Endothelial cell of umbilical vein (primary cell): ENCODE data around the gene BTBD2. TPM values are rescaled to one million over a fixed set of nuclear protein-coding genes. Genes with fewer than 3 reads are reported as not detected.

Experiments used
- BruUV-seq: library from RNA; stranded (reverse); fragments of 400-500 nt; replicated peaks from 2 replicates; lab custom pipeline; 2021; lab: Mats Ljungman, UMichigan
- CTCF ChIA-PET: fragments of 300-600, 350-600 bp; sonication (Branson Sonifier 250); formaldehyde crosslinking; loops from one replicate; lab custom pipeline; 2021; ENCODE audit warnings: antibody characterized with exemption, inconsistent platforms; lab: Charles Lee
- POLR2A ChIA-PET: fragments of 300-600, 350-600 bp; sonication (Branson Sonifier 250); formaldehyde crosslinking; loops from one replicate; lab custom pipeline; 2021; ENCODE audit warnings: antibody characterized with exemption, inconsistent platforms; lab: Charles Lee
- DNase-seq: peaks from one replicate; pipeline ENCODE4 v3.0.0-alpha.2; 2011; ENCODE audit warnings: low read depth, low spot score
- FAIRE-seq: peaks from 2 replicates; lab custom pipeline; 2011; peaks lifted over from hg19 to GRCh38; lab: Jason Lieb, UNC
- H2AFZ ChIP-seq: 2 replicates; pipeline ENCODE4 v1.6.0; 2012; ENCODE audit warnings: low read depth, low read length, control low read depth, inconsistent platforms
- H3K27ac ChIP-seq: 2 replicates; pipeline ENCODE4 v1.5.1; 2011; ENCODE audit warnings: low read depth, mild to moderate bottlenecking, control low read depth, low read length, moderate library complexity; ENCODE audit not compliant: insufficient read depth
- H3K27me3 ChIP-seq, 2 experiments: 2 replicates each; pipeline versions ENCODE4 v1.6.0 to v1.6.1; 2011; ENCODE audit warnings: low read length in 2 of 2, mixed read lengths in 1 of 2; ENCODE audit not compliant: control insufficient read depth in 2 of 2, insufficient read depth in 2 of 2
- H3K36me3 ChIP-seq, 2 experiments: 2 replicates in 1 of 2; 3 replicates in 1 of 2; pipeline ENCODE4 v1.5.1; 2011; ENCODE audit warnings: low read length in 2 of 2, mild to moderate bottlenecking in 1 of 2, moderate library complexity in 1 of 2; ENCODE audit not compliant: control insufficient read depth in 2 of 2, insufficient read depth in 2 of 2; ENCODE audit errors: extremely low read depth in 1 of 2
- H3K4me1 ChIP-seq: 3 replicates; pipeline ENCODE4 v1.5.1; 2011; ENCODE audit warnings: mild to moderate bottlenecking, low read length; ENCODE audit not compliant: control insufficient read depth, insufficient read depth; ENCODE audit errors: extremely low read depth
- H3K4me2 ChIP-seq: 2 replicates; pipeline ENCODE4 v1.6.1; 2011; ENCODE audit warnings: low read length, control low read depth, mixed read lengths; ENCODE audit not compliant: insufficient read depth
- H3K4me3 ChIP-seq, 3 experiments: fragments of 200-600 bp in 1 of 3; sonication (generic), shearing (Covaris generic) in 1 of 3; replicated peaks in 1 of 3; 2 replicates each; pipeline ENCODE4 v1.5.1; 2011 to 2016; ENCODE audit warnings: control low read depth in 3 of 3, low read length in 3 of 3, mild to moderate bottlenecking in 2 of 3, inconsistent platforms in 1 of 3, low read depth in 1 of 3, moderate library complexity in 1 of 3; ENCODE audit not compliant: insufficient read depth in 1 of 3
- H3K79me2 ChIP-seq: 2 replicates; pipeline ENCODE4 v1.6.0; 2012; ENCODE audit warnings: low read length, inconsistent platforms; ENCODE audit not compliant: control insufficient read depth, insufficient read depth
- H3K9ac ChIP-seq: replicated peaks from 2 replicates; pipeline ENCODE3; 2011; ENCODE audit warnings: low read length, control low read depth; ENCODE audit not compliant: insufficient read depth; ENCODE audit errors: extremely low read depth
- H3K9me1 ChIP-seq: replicated peaks from 3 replicates; pipeline ENCODE4 v1.6.0; 2011; ENCODE audit warnings: mild to moderate bottlenecking, low read length; ENCODE audit not compliant: control insufficient read depth, insufficient read depth; ENCODE audit errors: extremely low read depth
- H3K9me3 ChIP-seq: replicated peaks from 2 replicates; pipeline ENCODE4 v1.5.1; 2012; ENCODE audit warnings: low read length, inconsistent platforms; ENCODE audit not compliant: control insufficient read depth, insufficient read depth
- H4K20me1 ChIP-seq: replicated peaks from 2 replicates; pipeline ENCODE3; 2011; ENCODE audit warnings: mild to moderate bottlenecking, low read length; ENCODE audit not compliant: control insufficient read depth, insufficient read depth; ENCODE audit errors: extremely low read depth
- EZH2 ChIP-seq: IDR thresholded peaks from 2 replicates; pipeline ENCODE4 v1.6.1; 2012; ENCODE audit warnings: borderline replicate concordance, low read depth, mild to moderate bottlenecking, moderate library complexity, low read length, inconsistent platforms; ENCODE audit not compliant: severe bottlenecking
- FOS ChIP-seq: IDR thresholded peaks from 2 replicates; pipeline ENCODE4 v1.6.1; 2011; ENCODE audit warnings: mild to moderate bottlenecking, low read length, moderate library complexity, borderline replicate concordance; ENCODE audit not compliant: insufficient read depth
- GATA2 ChIP-seq: IDR thresholded peaks from 2 replicates; pipeline ENCODE4 v1.7.0; 2011; ENCODE audit warnings: low read depth, mild to moderate bottlenecking, moderate library complexity, mixed read lengths, low read length; ENCODE audit not compliant: insufficient read length, insufficient read depth
- JUN ChIP-seq: IDR thresholded peaks from 2 replicates; pipeline ENCODE4 v1.6.1; 2011; ENCODE audit warnings: borderline replicate concordance, low read depth; ENCODE audit not compliant: insufficient read length, insufficient read depth
- MYC ChIP-seq: IDR thresholded peaks from one replicate; pipeline ENCODE4 v1.6.1; 2011; ENCODE audit warnings: mild to moderate bottlenecking, low read depth, low read length
- POLR2A ChIP-seq: IDR thresholded peaks from 2 replicates; pipeline ENCODE4 v1.6.1; 2012; ENCODE audit warnings: low read depth, mild to moderate bottlenecking, control low read depth, low read length
- POLR2AphosphoS5 ChIP-seq: IDR thresholded peaks from 2 replicates; pipeline ENCODE4 v1.6.1; 2012; ENCODE audit warnings: low read depth, mild to moderate bottlenecking, control low read depth, low read length, moderate library complexity; ENCODE audit not compliant: insufficient read depth
- dilution Hi-C: fragments of 300-500 bp; cut with MboI; formaldehyde crosslinking; loops from one replicate; pipeline ENCODE4 v1.15.0; 2019; ENCODE audit warnings: low sequenced_read_pairs; ENCODE audit not compliant: extremely low pct_ligation_motif_present
- intact Hi-C: fragments of 100-400 bp; cut with micrococcal nuclease; formaldehyde crosslinking; loops from one replicate; pipeline ENCODE4 v1.10.0; 2022
- polyA plus RNA-seq, 4 experiments: library from polyadenylated mRNA; depleted of rRNA in 3 of 4; stranded (reverse) in 3 of 4; unstranded in 1 of 4; fragments of >200 nt; gene quantifications; 2 replicates each; pipeline versions ENCODE4 v1.2.1 to v1.2.3, GENCODE V29; 2011 to 2012; ENCODE audit warnings: missing spikeins in 1 of 4
- total RNA-seq: library from RNA; stranded (reverse); gene quantifications from 2 replicates; pipeline ENCODE4 v1.2.3, GENCODE V29; 2021
- TF ChIP-seq, protein P1 (sequence below), 2 donors: IDR thresholded peaks; 1 replicate in 1 of 2; 2 replicates in 1 of 2; pipeline ENCODE4 v1.5.1; 2011; ENCODE audit warnings: low read length in 2 of 2, mild to moderate bottlenecking in 2 of 2, moderate library complexity in 2 of 2, control low read depth in 1 of 2, inconsistent platforms in 1 of 2, low read depth in 1 of 2; ENCODE audit not compliant: insufficient read depth in 1 of 2; ENCODE audit errors: extremely low read depth in 1 of 2
- TF ChIP-seq, protein P2 (sequence below): IDR thresholded peaks from 2 replicates; pipeline ENCODE4 v1.6.1; 2011; ENCODE audit not compliant: insufficient read depth, insufficient read length

BTBD2 gene
- total and polyA plus RNA-seq, 2 donors (not counting 3 experiments of a cell fraction or from before 2014, with no cell fraction given), result 59.2 to 78.2 TPM

DNA sequence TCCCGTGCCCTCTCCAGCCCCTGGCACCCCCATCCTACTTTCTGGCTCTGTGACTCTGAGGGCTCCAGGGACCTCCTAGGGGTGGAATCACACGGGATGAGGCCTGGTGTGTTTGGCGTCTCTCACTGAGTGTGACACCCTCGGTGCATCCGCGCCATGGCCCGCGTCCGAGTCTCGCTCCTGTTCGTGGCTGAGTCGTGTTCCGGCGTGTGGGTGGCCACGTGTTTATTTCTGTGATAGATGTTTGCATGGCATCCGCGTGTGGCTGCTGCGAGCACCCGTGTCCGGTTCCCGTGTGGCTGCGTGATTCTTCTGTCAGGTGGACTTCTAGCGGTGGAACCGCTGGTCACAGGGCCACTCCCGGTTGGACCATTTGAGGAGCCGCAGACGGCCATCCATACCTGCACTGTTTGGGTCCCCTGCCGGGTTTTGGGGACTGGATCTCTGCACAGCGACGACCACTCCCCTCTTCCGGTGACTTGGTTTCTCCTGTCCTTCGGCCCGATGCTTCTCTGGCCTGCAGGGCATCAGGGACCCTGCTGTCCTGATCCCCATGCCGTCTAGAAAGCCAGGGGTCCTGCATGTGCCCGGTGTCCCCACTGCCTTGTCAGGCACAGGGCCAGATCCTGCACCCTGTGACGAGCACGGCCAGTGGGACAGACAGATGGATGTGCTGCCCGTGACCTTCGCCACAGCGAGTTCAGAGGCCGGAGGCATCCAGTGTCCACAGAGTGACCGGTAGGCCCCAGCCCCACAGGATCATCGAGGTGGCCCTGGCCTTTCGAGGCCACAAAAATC lies 66.0 kb downstream of the BTBD2 start:
- intact Hi-C loops, result no loop called here
- Histone ChIP-seq H3K4me1 (no peaks in the 10 kb centered on the region), H3K9me3 (no peaks in the 10 kb centered on the region), H4K20me1 (no peaks in the 10 kb centered on the region), H3K4me3 (no peak overlapping the region), H3K27me3 (no peaks in the 10 kb centered on the region), H3K27ac (no peak overlapping the region), H3K36me3 (peaks cover 0 to 11% of the 10 kb centered on the region in 2 experiments), H3K4me2 (no peak overlapping the region), H3K79me2 (peaks cover 84% of the 10 kb centered on the region), H2AFZ (no peak overlapping the region), H3K9ac (no peak overlapping the region), H3K9me1 (no peaks in the 10 kb centered on the region)
- DNase-seq (no peak), FAIRE-seq (no peak)
- ChIA-PET POLR2A (no interaction called here), CTCF (no interaction called here)
- TF ChIP-seq, protein P1, sequence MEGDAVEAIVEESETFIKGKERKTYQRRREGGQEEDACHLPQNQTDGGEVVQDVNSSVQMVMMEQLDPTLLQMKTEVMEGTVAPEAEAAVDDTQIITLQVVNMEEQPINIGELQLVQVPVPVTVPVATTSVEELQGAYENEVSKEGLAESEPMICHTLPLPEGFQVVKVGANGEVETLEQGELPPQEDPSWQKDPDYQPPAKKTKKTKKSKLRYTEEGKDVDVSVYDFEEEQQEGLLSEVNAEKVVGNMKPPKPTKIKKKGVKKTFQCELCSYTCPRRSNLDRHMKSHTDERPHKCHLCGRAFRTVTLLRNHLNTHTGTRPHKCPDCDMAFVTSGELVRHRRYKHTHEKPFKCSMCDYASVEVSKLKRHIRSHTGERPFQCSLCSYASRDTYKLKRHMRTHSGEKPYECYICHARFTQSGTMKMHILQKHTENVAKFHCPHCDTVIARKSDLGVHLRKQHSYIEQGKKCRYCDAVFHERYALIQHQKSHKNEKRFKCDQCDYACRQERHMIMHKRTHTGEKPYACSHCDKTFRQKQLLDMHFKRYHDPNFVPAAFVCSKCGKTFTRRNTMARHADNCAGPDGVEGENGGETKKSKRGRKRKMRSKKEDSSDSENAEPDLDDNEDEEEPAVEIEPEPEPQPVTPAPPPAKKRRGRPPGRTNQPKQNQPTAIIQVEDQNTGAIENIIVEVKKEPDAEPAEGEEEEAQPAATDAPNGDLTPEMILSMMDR (IDR thresholded peaks at IDR 0.05; ENCODE audit: extremely low read depth in 1 of 2, insufficient read depth in 1 of 2, low read depth in 1 of 2, low read length in 2 of 2), result no peak
- TF ChIP-seq POLR2AphosphoS5, result no peak
- no peak for TF ChIP-seq FOS
- TF ChIP-seq EZH2, result no peak
- TF ChIP-seq JUN, result no peak
- no peak for TF ChIP-seq MYC
- TF ChIP-seq, protein P2, sequence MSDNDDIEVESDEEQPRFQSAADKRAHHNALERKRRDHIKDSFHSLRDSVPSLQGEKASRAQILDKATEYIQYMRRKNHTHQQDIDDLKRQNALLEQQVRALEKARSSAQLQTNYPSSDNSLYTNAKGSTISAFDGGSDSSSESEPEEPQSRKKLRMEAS, result no peak
- no peak for TF ChIP-seq POLR2A
- TF ChIP-seq GATA2, result no peak
- dilution Hi-C loops, result no loop called here
- no TSS peak for BruUV-seq
